ENCODE results near the gene MCOLN1.

DNA sequence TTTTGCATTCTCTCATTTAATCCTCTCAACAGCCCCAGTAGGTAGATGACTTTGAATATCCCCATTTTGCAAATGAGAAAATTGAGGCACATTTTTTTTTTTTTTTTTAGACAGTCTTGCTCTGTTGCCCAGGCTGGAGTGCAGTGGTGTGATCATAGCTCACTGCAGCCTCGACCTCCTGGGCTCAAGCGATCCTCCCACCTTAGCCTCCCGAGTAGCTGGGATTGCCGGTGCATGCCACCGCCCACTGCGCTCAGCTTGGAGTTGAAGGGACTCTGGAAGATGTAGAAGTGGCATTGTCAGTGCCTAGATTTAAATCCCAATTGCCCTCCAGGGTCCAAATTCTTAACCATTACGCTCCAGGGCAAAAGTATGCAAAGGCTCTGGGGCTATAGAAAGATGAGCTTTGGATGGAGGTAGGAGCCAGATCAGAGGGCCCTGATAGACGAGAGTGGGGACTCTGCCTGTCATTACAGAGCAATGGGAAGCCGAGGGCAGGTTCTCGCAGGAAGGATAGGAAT, 813 bp upstream of the MCOLN1 start:
- TF ChIP-seq, protein P1, sequence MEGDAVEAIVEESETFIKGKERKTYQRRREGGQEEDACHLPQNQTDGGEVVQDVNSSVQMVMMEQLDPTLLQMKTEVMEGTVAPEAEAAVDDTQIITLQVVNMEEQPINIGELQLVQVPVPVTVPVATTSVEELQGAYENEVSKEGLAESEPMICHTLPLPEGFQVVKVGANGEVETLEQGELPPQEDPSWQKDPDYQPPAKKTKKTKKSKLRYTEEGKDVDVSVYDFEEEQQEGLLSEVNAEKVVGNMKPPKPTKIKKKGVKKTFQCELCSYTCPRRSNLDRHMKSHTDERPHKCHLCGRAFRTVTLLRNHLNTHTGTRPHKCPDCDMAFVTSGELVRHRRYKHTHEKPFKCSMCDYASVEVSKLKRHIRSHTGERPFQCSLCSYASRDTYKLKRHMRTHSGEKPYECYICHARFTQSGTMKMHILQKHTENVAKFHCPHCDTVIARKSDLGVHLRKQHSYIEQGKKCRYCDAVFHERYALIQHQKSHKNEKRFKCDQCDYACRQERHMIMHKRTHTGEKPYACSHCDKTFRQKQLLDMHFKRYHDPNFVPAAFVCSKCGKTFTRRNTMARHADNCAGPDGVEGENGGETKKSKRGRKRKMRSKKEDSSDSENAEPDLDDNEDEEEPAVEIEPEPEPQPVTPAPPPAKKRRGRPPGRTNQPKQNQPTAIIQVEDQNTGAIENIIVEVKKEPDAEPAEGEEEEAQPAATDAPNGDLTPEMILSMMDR (optimal IDR thresholded peaks at IDR 0.05 in 1 of 3, IDR thresholded peaks at IDR 0.05 in 1 of 3, conservative IDR thresholded peaks at IDR 0.05 in 1 of 3; ENCODE audit: extremely low read depth in 1 of 3, insufficient read depth in 2 of 3, low read length in 3 of 3), result no peak
- TF ChIP-seq EZH2 (IDR thresholded peaks at IDR 0.05; ENCODE audit: low read length), result no peak

All from keratinocyte (primary cell).